Brain microvascular endothelial cell (primary cell): ENCODE data around the gene SH3TC2.

Source experiments
- DNase-seq: peaks from one replicate; pipeline ENCODE4 v3.0.0-alpha.2; 2020
- H3K27ac ChIP-seq: fragments of 250-450 bp; sonication (Bioruptor Pico); 2 replicates; pipeline ENCODE4 v1.5.1; 2020; ENCODE audit warnings: mild to moderate bottlenecking, moderate library complexity
- H3K27me3 ChIP-seq: fragments of 250-450 bp; sonication (Bioruptor Pico); replicated peaks from 2 replicates; pipeline ENCODE4 v1.5.1; 2020; ENCODE audit warnings: mild to moderate bottlenecking
- H3K36me3 ChIP-seq: fragments of 250-450 bp; sonication (Bioruptor Pico); replicated peaks from 2 replicates; pipeline ENCODE4 v1.5.1; 2020; ENCODE audit warnings: mild to moderate bottlenecking
- H3K4me3 ChIP-seq: 2 replicates; pipeline ENCODE4 v1.5.1; 2011; ENCODE audit warnings: low read depth, mild to moderate bottlenecking, control low read depth, low read length, moderate library complexity
- CTCF ChIP-seq: IDR thresholded peaks from 2 replicates; pipeline ENCODE4 v1.5.1; 2011; ENCODE audit warnings: low read depth, mild to moderate bottlenecking, moderate library complexity, low read length, control low read depth, inconsistent platforms; ENCODE audit errors: missing control alignments
- in situ Hi-C: cut with HindIII; loops from 2 replicates; pipeline ENCODE4 v1.10.0; 2017; ENCODE audit warnings: low sequenced_read_pairs, low pct_ligation_motif_present

SH3TC2 gene

GRCh38 chr5:149004559-149004958, 58.3 kb downstream of the SH3TC2 start:
- in situ Hi-C loops = no loop called here
- no peak for TF ChIP-seq CTCF
- Histone ChIP-seq H3K36me3 (no peaks in the 10 kb centered on the region), H3K27ac (no peak overlapping the region), H3K27me3 (no peaks in the 10 kb centered on the region), H3K4me3 (no peak overlapping the region)
- no peak for DNase-seq

GRCh38 chr5:149002761-149003689, 59.8 kb downstream of the SH3TC2 start:
- TF ChIP-seq CTCF = peak; percentile 9
- peak overlapping the region; percentile 30 for H3K27ac ChIP-seq
- in situ Hi-C loops = no loop called here
- H3K4me3 ChIP-seq = no peak overlapping the region
- H3K27me3 ChIP-seq = no peaks in the 10 kb centered on the region
- DNase-seq = peak; percentile 25
- no peaks in the 10 kb centered on the region for H3K36me3 ChIP-seq

- no peaks in the 10 kb centered on the region for H3K27me3 ChIP-seq
- H3K36me3 ChIP-seq = no peaks in the 10 kb centered on the region
- no peak for TF ChIP-seq CTCF
- peak; percentile 99 for DNase-seq
- in situ Hi-C loops = no loop called here
- no peak overlapping the region for H3K4me3 ChIP-seq
- H3K27ac ChIP-seq = peak overlapping the region; percentile 57
Measured at GRCh38 chr5:149002053-149002452, 60.8 kb downstream of the SH3TC2 start.

GRCh38 chr5:149001162-149001561, 61.7 kb downstream of the SH3TC2 start:
- no peak overlapping the region for H3K4me3 ChIP-seq
- H3K27me3 ChIP-seq = no peaks in the 10 kb centered on the region
- DNase-seq = no peak
- no peaks in the 10 kb centered on the region for H3K36me3 ChIP-seq
- in situ Hi-C loops = no loop called here
- H3K27ac ChIP-seq = no peak overlapping the region
- no peak for TF ChIP-seq CTCF

GRCh38 chr5:148999741-149000140, 63.1 kb downstream of the SH3TC2 start:
- Histone ChIP-seq H3K27ac (no peak overlapping the region), H3K36me3 (no peaks in the 10 kb centered on the region), H3K4me3 (no peak overlapping the region), H3K27me3 (no peaks in the 10 kb centered on the region)
- TF ChIP-seq CTCF = no peak
- DNase-seq = no peak
- in situ Hi-C loops = no loop called here
